Measurements from ENCODE around the gene SLC5A9. TPM values are rescaled to one million over a fixed set of nuclear protein-coding genes. Genes with fewer than 3 reads are reported as not detected.

Gene SLC5A9
- total and polyA plus RNA-seq, 12 donors = 0.06 to 0.59 (median 0.16) TPM; not detected in 7

DNA sequence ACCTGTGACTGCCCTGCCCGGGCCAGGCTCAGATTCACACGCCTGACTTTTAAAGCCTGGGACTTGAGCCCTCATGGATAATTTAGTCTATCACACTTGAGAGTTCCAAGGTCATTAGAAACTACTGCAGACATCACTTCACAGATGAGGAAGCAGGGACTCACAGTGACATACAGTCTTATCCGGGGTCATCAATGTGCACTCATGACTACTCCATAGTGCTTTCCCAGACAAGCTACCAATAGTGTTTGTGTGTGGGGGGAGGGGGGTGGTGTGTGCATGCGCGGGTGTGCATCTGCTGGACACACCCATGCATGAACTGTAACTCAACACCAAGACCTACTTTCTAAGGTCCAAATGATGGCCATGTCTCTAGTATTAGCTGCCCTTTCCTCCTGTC lies 16.1 kb upstream of the SLC5A9 start:
- TF ChIP-seq, protein P1, sequence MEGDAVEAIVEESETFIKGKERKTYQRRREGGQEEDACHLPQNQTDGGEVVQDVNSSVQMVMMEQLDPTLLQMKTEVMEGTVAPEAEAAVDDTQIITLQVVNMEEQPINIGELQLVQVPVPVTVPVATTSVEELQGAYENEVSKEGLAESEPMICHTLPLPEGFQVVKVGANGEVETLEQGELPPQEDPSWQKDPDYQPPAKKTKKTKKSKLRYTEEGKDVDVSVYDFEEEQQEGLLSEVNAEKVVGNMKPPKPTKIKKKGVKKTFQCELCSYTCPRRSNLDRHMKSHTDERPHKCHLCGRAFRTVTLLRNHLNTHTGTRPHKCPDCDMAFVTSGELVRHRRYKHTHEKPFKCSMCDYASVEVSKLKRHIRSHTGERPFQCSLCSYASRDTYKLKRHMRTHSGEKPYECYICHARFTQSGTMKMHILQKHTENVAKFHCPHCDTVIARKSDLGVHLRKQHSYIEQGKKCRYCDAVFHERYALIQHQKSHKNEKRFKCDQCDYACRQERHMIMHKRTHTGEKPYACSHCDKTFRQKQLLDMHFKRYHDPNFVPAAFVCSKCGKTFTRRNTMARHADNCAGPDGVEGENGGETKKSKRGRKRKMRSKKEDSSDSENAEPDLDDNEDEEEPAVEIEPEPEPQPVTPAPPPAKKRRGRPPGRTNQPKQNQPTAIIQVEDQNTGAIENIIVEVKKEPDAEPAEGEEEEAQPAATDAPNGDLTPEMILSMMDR (IDR thresholded peaks at IDR 0.05) = no peak
- no peaks in the 10 kb centered on the region for H3K36me3 ChIP-seq
- H3K4me1 ChIP-seq = peaks cover 0 to 5% (median 0%) of the 10 kb centered on the region in 9 donors
- no peak overlapping the region for H3K27ac ChIP-seq
- H3K4me3 ChIP-seq = no peak overlapping the region
- intact Hi-C loops (cut with DNase I) = loop anchor here in 2 of 10 donors (10.0 kb wide), 2 partner anchors 212 to 472 kb away; partner anchors contain the start of gene TRABD2B (in 1 of the 2)
- DNase-seq (no peak), ATAC-seq (no peak)
- 88 to 93% methylated on average over 5 of the region's 5 CpGs for WGBS, 2 donors
- peaks cover 0 to under 1% (median 0%) of the 10 kb centered on the region in 7 donors for H3K27me3 ChIP-seq
- no peaks in the 10 kb centered on the region for H3K9me3 ChIP-seq

DNA sequence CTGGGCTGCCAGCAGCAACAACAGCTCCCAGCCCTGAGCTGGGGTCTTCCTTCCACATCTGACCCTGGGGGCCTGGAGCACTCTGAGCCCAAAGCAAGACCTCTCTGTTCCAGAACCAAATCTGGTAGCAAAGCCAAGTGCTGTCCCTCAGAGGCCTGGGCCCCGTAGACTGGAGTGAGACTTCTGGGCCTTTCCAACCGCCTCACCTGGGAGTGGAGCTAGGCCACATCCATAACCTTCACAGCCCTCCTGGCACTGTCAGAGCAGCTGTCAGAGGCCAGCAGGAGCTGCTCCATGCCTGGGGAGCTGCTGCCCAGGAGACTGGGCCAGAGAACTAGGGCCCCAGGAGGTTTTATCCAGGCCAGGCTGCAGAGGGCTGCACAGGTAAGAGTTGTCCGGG lies 15.4 kb upstream of the SLC5A9 start:
- DNase-seq (no peak), ATAC-seq (no peak)
- TF ChIP-seq, protein P1 (IDR thresholded peaks at IDR 0.05) = no peak
- Histone ChIP-seq H3K4me1 (peaks cover 0 to 4% (median 0%) of the 10 kb centered on the region in 9 donors), H3K36me3 (no peaks in the 10 kb centered on the region), H3K4me3 (no peak overlapping the region), H3K9me3 (no peaks in the 10 kb centered on the region), H3K27me3 (no peaks in the 10 kb centered on the region), H3K27ac (no peak overlapping the region)
- intact Hi-C loops (cut with DNase I) = loop anchor here in 2 of 10 donors (10.0 kb wide), 2 partner anchors 212 to 472 kb away; partner anchors contain the start of gene TRABD2B (in 1 of the 2)
- WGBS, 2 donors = 47 to 96% methylated on average over 3 of the region's 3 CpGs

DNA sequence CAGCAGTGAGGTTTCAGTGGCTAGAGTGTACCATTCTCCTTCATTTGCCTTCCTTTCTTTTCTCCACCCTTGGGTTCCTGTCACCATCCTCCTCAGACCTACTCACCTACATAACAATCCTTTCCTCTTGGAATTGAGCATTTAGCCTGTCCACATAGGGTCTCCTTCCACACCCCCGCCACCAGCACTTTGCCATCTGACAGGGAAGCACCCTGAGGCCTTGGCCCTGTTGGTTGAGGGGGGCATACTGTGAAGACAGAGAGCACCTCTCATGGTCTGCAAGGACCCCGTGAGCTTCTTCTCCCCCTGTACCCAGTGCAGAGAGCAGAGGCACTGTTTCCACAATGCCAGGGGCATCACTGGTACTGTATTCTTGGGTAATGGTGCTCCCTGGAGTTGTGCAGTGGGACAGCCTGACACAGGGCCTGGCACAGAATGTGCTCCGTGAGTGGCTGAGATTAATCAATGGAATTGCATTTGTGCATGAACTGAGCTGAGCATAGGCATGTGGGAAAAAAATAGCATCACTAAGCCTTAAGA lies 14.9 kb upstream of the SLC5A9 start:
- ATAC-seq (no peak), DNase-seq (no peak)
- Histone ChIP-seq H3K27ac (no peak overlapping the region), H3K4me1 (no peaks in the 10 kb centered on the region), H3K36me3 (no peaks in the 10 kb centered on the region), H3K9me3 (no peaks in the 10 kb centered on the region), H3K4me3 (no peak overlapping the region), H3K27me3 (no peaks in the 10 kb centered on the region)
- 79 to 96% methylated on average over 3 of the region's 3 CpGs for WGBS, 2 donors
- TF ChIP-seq, protein P1 (IDR thresholded peaks at IDR 0.05) = no peak
- intact Hi-C loops (cut with DNase I) = loop anchor here in 2 of 10 donors (10.0 kb wide), 2 partner anchors 213 to 473 kb away; partner anchors contain the start of gene TRABD2B (in 1 of the 2)

DNA sequence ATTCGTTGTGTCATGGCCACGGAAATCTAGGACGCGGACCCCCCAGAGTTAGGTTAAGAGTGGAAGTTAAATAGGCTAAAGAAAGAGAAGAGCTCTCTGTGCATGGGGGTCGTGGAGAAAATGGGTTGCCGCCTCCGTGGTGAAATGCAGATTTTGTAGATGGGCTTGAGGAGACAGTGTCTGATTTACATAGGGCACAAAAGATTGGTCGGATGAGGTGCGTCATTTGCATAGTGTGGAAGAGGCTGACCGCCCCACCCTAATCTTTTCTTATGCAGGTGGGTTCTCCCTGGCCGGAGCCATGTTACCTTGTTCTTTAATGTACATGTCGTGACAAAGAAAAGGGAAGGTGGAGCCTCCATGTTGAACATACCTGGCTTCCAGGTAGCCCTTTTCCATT lies 14.3 kb upstream of the SLC5A9 start:
- H3K36me3 ChIP-seq = no peaks in the 10 kb centered on the region
- no peak overlapping the region for H3K27ac ChIP-seq
- TF ChIP-seq, protein P1 (IDR thresholded peaks at IDR 0.05) = no peak
- ATAC-seq (no peak), DNase-seq (no peak)
- H3K4me1 ChIP-seq = no peaks in the 10 kb centered on the region
- no peaks in the 10 kb centered on the region for H3K27me3 ChIP-seq
- intact Hi-C loops (cut with DNase I) = loop anchor here in 2 of 10 donors (10.0 kb wide), 2 partner anchors 213 to 473 kb away; partner anchors contain the start of gene TRABD2B (in 1 of the 2)
- H3K9me3 ChIP-seq = no peaks in the 10 kb centered on the region
- WGBS, 2 donors = 79% methylated on average over 12 of the region's 12 CpGs
- no peak overlapping the region for H3K4me3 ChIP-seq
